AG10803 (cell line): ENCODE results near the gene CTNND2.

Experiments used
- DNase-seq: peaks from one replicate; pipeline ENCODE4 v3.0.0; 2010; ENCODE audit warnings: low read depth
- H3K4me3 ChIP-seq: 2 replicates; pipeline ENCODE4 v1.5.1; 2011; ENCODE audit warnings: mild to moderate bottlenecking, low read length, control low read depth
- CTCF ChIP-seq: conservative IDR thresholded peaks from 2 replicates; pipeline ENCODE4 v1.5.1; 2011; ENCODE audit warnings: mild to moderate bottlenecking, low read length, control low read depth, inconsistent platforms

Gene CTNND2

GRCh38 chr5:11394933-11395332, 509.3 kb downstream of the CTNND2 start:
- no peak for TF ChIP-seq CTCF
- DNase-seq: no peak
- H3K4me3 ChIP-seq: no peak overlapping the region

- DNase-seq: no peak
- no peak for TF ChIP-seq CTCF
Measured at GRCh38 chr5:11390291-11390767, 513.9 kb downstream of the CTNND2 start.

GRCh38 chr5:11387382-11387781, 516.9 kb downstream of the CTNND2 start:
- no peak for TF ChIP-seq CTCF
- no peak for DNase-seq

More at GRCh38 chr5:11390291-11390767, 513.9 kb downstream of the CTNND2 start:
- no peak overlapping the region for H3K4me3 ChIP-seq

GRCh38 chr5:11386398-11386797, 517.8 kb downstream of the CTNND2 start:
- no peak overlapping the region for H3K4me3 ChIP-seq
- no peak for DNase-seq
- no peak for TF ChIP-seq CTCF

More at GRCh38 chr5:11387382-11387781, 516.9 kb downstream of the CTNND2 start:
- H3K4me3 ChIP-seq: no peak overlapping the region

GRCh38 chr5:11385901-11386293, 518.3 kb downstream of the CTNND2 start:
- no peak for TF ChIP-seq CTCF
- H3K4me3 ChIP-seq: no peak overlapping the region
- DNase-seq: no peak

- no peak overlapping the region for H3K4me3 ChIP-seq
- no peak for TF ChIP-seq CTCF
- no peak for DNase-seq
Measured at GRCh38 chr5:11385251-11385900, 518.9 kb downstream of the CTNND2 start.
